ENCODE data around the gene NTF4.

GRCh38 chr19:49081273-49081672, 16.7 kb upstream of the NTF4 start:
- TF ChIP-seq PBX3 (IDR thresholded peaks at IDR 0.05): no peak
- no peak for TF ChIP-seq USF2 (IDR thresholded peaks at IDR 0.05)
- TF ChIP-seq BCL3 (IDR thresholded peaks at IDR 0.05): no peak
- TF ChIP-seq POLR2A (IDR thresholded peaks at IDR 0.05; ENCODE audit: low read length): no peak
- TF ChIP-seq ZC3H11A (IDR thresholded peaks at IDR 0.05): no peak
- no peak for TF ChIP-seq CEBPB (IDR thresholded peaks at IDR 0.05)
- TF ChIP-seq FOSB (CRISPR knock-in tag; IDR thresholded peaks at IDR 0.05): no peak
- TF ChIP-seq ELK1 (IDR thresholded peaks at IDR 0.05; ENCODE audit: low read depth, low read length): no peak
- TF ChIP-seq CTCF (IDR thresholded peaks at IDR 0.05): no peak
